Parathyroid adenoma (tissue), 2 donors: Measurements from ENCODE around the gene COBLL1.

Experiments
- H2AFZ ChIP-seq: fragments of 300-600 bp; sonication (generic); one replicate; pipeline ENCODE4 v1.7.0; 2017; ENCODE audit warnings: antibody characterized with exemption, mild to moderate bottlenecking
- H3K27ac ChIP-seq: fragments of 300-600 bp; sonication (generic); one replicate; pipeline ENCODE4 v1.7.0; 2017
- H3K27me3 ChIP-seq: fragments of 300-600 bp; sonication (generic); one replicate; pipeline ENCODE4 v1.7.0; 2017; ENCODE audit warnings: low read length; ENCODE audit not compliant: control insufficient read depth, insufficient read depth
- H3K36me3 ChIP-seq: fragments of 300-600 bp; sonication (generic); one replicate; pipeline ENCODE4 v1.7.0; 2017; ENCODE audit warnings: low read length; ENCODE audit not compliant: control insufficient read depth, insufficient read depth
- H3K4me1 ChIP-seq: fragments of 300-600 bp; sonication (generic); one replicate; pipeline ENCODE4 v1.7.0; 2017; ENCODE audit warnings: control low read depth
- H3K4me2 ChIP-seq: fragments of 300-600 bp; sonication (generic); one replicate; pipeline ENCODE4 v1.7.0; 2017; ENCODE audit warnings: low read length
- H3K4me3 ChIP-seq: fragments of 300-600 bp; sonication (generic); one replicate; pipeline ENCODE4 v1.7.0; 2017; ENCODE audit warnings: low read depth, low read length
- H3K79me2 ChIP-seq: fragments of 300-600 bp; sonication (generic); one replicate; pipeline ENCODE4 v1.7.0; 2017; ENCODE audit warnings: control low read depth
- H3K9ac ChIP-seq: fragments of 300-600 bp; sonication (generic); one replicate; pipeline ENCODE4 v1.7.0; 2017; ENCODE audit warnings: mild to moderate bottlenecking
- H3K9me3 ChIP-seq: fragments of 300-600 bp; sonication (generic); one replicate; pipeline ENCODE4 v1.7.0; 2017; ENCODE audit warnings: low read length; ENCODE audit not compliant: control insufficient read depth
- TF ChIP-seq, protein P1 (sequence below): fragments of 300-600 bp; sonication (generic); IDR thresholded peaks from one replicate; pipeline ENCODE4 v1.7.0; 2017; ENCODE audit warnings: antibody characterized with exemption, mild to moderate bottlenecking
- donor health status: primary hyperparathyroidism.

The COBLL1 gene

DNA sequence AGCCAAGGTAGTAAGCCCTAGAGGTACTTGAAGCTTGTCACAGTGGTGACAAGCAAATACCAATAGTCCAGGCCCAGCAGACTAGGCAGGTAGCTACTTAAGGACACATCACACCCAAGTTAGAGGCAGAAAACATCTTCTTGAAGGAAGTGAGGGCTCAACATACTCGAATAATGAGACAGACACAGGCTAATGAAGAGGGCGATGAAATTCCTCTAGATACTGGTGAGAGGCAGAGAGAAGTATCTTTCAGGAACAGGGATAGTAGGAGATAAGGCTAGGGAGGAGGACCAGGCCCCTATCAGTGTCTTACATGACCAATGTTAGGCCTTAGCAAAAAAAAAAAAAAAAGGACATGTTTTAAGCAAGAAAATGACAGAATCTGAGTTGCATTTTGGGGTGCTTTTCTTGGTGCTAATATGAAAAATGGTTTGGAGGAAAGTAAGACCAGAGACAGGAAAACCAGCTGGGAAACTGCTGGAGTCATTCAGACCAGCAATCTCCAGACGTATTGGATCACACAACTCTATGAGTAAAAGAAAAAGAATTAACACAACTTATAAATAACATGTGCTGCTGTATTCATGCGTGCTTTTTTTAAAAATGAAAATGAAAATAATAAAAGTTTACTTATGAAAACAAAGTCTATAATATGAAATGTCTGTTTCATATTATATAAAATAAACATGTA is 37.7 kb downstream of the COBLL1 start:
- no peaks in the 10 kb centered on the region for H3K4me1 ChIP-seq
- no peaks in the 10 kb centered on the region for H3K27me3 ChIP-seq
- TF ChIP-seq, protein P1, sequence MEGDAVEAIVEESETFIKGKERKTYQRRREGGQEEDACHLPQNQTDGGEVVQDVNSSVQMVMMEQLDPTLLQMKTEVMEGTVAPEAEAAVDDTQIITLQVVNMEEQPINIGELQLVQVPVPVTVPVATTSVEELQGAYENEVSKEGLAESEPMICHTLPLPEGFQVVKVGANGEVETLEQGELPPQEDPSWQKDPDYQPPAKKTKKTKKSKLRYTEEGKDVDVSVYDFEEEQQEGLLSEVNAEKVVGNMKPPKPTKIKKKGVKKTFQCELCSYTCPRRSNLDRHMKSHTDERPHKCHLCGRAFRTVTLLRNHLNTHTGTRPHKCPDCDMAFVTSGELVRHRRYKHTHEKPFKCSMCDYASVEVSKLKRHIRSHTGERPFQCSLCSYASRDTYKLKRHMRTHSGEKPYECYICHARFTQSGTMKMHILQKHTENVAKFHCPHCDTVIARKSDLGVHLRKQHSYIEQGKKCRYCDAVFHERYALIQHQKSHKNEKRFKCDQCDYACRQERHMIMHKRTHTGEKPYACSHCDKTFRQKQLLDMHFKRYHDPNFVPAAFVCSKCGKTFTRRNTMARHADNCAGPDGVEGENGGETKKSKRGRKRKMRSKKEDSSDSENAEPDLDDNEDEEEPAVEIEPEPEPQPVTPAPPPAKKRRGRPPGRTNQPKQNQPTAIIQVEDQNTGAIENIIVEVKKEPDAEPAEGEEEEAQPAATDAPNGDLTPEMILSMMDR = no peak
- no peaks in the 10 kb centered on the region for H3K36me3 ChIP-seq
- no peak overlapping the region for H3K27ac ChIP-seq
- no peak overlapping the region for H2AFZ ChIP-seq
- H3K9ac ChIP-seq = no peak overlapping the region
- no peak overlapping the region for H3K4me2 ChIP-seq
- H3K79me2 ChIP-seq = no peaks in the 10 kb centered on the region
- no peaks in the 10 kb centered on the region for H3K9me3 ChIP-seq
- H3K4me3 ChIP-seq = no peak overlapping the region

DNA sequence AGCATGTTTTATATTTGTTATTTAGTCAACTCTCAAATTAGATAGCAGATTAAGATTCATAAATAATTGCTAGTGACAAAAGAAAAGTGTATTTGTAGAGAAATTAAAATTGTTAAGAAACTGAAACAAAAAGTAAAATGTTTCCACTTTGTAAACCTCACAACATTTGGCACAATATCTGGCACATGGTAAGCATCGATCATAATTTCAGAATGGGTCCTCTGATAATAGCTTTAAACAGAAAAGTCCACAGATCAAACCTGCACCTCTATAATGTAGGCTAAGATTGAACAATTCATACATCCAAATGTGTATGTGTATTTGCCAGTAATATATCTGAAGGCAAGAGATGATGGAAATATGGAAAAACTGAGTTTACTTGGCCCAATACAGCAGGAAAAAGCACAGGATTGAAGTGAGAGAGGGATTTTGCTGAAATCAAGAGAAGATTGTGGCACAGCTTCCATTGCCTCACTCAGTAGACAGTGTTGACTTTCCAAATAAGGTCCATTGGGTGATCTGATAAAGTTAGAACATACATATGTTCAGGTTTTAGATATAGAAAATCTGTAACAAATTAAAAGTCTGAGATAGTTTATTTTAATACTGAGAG is 39.4 kb downstream of the COBLL1 start:
- Histone ChIP-seq H3K27ac (no peak overlapping the region), H3K36me3 (no peaks in the 10 kb centered on the region), H3K9me3 (no peaks in the 10 kb centered on the region), H3K4me1 (no peaks in the 10 kb centered on the region), H3K27me3 (no peaks in the 10 kb centered on the region), H3K79me2 (no peaks in the 10 kb centered on the region), H3K4me3 (no peak overlapping the region), H3K9ac (no peak overlapping the region), H3K4me2 (no peak overlapping the region), H2AFZ (no peak overlapping the region)
- TF ChIP-seq, protein P1 = no peak

DNA sequence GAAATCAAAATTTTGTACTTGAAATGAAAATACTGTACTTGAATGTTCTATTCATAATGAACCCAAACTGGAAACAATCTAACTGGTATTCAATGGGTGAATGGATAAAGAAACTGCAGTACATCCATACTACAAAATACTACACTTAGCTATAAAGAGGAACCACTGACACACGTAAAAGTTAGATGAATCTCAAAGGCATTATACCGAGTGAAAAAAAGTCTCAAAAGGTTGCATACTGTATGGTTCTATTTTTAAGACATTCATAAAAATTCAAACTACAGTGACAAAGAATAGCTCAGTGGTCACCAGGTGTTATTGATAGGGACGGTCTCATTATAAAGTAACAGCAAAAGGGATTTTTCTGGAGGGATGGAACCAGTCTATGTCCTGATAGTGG is 41.1 kb downstream of the COBLL1 start:
- Histone ChIP-seq H3K9me3 (no peaks in the 10 kb centered on the region), H3K9ac (no peak overlapping the region), H3K4me1 (no peaks in the 10 kb centered on the region), H2AFZ (no peak overlapping the region), H3K36me3 (no peaks in the 10 kb centered on the region), H3K79me2 (no peaks in the 10 kb centered on the region), H3K4me3 (no peak overlapping the region), H3K4me2 (no peak overlapping the region), H3K27ac (no peak overlapping the region), H3K27me3 (no peaks in the 10 kb centered on the region)
- TF ChIP-seq, protein P1 = no peak

DNA sequence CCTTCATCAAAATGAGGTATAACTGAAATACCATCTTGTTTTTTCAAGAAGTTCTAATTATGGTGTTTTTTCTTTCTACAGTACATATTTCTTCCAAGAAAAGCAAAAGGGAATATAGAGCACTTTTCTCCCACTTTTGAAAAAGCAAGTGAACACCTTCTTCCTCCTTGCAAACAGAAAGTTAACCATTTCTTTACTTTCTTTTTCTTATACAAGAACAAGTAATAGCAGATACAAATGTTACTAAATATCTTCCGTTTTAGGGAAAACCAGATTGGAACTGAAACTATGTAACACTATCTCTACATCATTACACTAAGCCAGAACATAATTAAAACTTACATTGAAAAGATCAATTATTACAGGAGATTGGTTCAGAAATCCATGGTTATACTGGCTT is 44.0 kb downstream of the COBLL1 start:
- Histone ChIP-seq H3K9ac (no peak overlapping the region), H3K27ac (no peak overlapping the region), H3K79me2 (no peaks in the 10 kb centered on the region), H3K9me3 (no peaks in the 10 kb centered on the region), H3K4me3 (no peak overlapping the region), H3K27me3 (no peaks in the 10 kb centered on the region), H3K4me1 (peaks cover 9% of the 10 kb centered on the region), H3K36me3 (no peaks in the 10 kb centered on the region), H3K4me2 (no peak overlapping the region), H2AFZ (no peak overlapping the region)
- TF ChIP-seq, protein P1 = no peak

DNA sequence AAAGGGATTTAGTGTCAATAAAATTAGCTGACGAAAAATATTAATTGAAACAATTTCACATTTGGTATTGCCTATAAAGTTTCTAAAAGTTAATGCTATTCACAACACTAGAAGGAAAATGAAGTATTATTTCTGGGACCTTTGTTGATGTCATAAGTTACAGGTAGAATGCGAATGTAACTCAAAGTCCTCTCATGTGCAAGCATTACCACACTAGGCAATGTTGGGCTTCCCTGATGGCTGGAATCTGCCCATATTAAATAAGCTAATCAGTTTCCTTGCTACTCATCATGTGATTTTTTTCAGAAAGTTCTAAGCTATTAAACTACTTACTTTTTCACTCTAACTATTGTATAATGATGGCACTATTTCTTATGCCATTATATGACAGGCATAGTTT is 44.6 kb downstream of the COBLL1 start:
- H3K27ac ChIP-seq = no peak overlapping the region
- TF ChIP-seq, protein P1 = no peak

More for the DNA sequence above, 44.6 kb downstream of the COBLL1 start:
- H3K9me3 ChIP-seq = no peaks in the 10 kb centered on the region
- H3K9ac ChIP-seq = no peak overlapping the region
- H2AFZ ChIP-seq = no peak overlapping the region
- peaks cover 9% of the 10 kb centered on the region for H3K4me1 ChIP-seq
- peaks cover 3% of the 10 kb centered on the region for H3K79me2 ChIP-seq
- H3K36me3 ChIP-seq = no peaks in the 10 kb centered on the region
- no peak overlapping the region for H3K4me2 ChIP-seq
- no peaks in the 10 kb centered on the region for H3K27me3 ChIP-seq
- no peak overlapping the region for H3K4me3 ChIP-seq
